Stimulated activated naive CD8-positive, alpha-beta T cell treated with anti-CD3 and anti-CD28 coated beads, Interleukin-15, Interleukin-2, amounts not matched to agents 100 ng/mL and 50 ng/mL, for 24 hours (primary cell): ENCODE data around the gene BDKRB2.

ENCODE experiments used
- H3K27ac Mint-ChIP-seq: one replicate; pipeline ENCODE4 v1.8.0; 2021; ENCODE audit warnings: mild to moderate bottlenecking, mixed read lengths
- H3K27me3 Mint-ChIP-seq: one replicate; pipeline ENCODE4 v1.8.0; 2021; ENCODE audit warnings: mixed read lengths
- H3K36me3 Mint-ChIP-seq: one replicate; pipeline ENCODE4 v1.8.0; 2021; ENCODE audit warnings: low read depth, mixed read lengths
- H3K4me1 Mint-ChIP-seq: one replicate; pipeline ENCODE4 v1.8.0; 2021; ENCODE audit warnings: low read depth, mixed read lengths
- H3K4me3 Mint-ChIP-seq: one replicate; pipeline ENCODE4 v1.8.0; 2021; ENCODE audit warnings: mild to moderate bottlenecking, mixed read lengths
- H3K9me3 Mint-ChIP-seq: one replicate; pipeline ENCODE4 v1.8.0; 2021; ENCODE audit warnings: mixed read lengths

Gene BDKRB2

DNA sequence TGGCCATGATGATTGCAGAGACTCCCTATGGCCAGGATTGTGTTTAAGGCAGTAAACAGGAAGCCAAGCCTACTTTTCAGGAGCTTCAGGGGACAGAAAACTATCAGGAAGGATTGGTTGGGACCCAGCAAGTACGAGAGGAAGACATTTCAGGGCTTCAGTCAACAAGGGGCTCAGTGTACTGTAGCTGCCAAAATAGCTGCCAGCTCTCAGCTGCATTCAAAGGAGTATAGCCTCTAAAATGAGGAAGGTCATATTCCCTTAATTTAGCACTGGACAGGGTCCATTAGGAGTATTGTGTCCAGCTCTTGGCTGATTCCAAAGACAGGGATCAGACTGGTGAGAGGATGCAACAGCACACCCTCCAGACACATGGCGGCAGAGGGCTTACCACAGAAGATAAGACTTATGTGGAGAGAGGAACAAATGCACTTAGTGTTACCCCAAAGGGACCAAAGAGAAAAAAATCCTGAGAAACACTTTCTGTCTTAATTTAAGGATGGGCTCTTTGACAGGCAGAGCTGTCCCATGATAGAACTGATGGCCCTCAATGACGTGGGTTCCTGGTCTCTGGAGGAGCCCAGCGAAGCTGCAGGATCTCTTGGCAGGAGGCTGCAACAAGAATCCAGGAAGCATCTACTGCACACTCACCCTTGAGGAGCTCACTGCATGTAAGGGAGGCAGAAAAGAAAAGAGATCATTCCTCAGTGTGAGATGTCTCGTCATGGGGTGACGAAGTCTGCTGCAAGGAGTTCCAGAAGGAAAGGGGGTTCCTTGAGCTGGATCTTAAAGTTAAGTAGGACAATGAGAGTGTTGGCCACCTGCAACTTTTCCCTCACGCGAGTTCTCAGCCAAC, 66.2 kb downstream of the BDKRB2 start:
- H3K4me3 Mint-ChIP-seq, result no peak overlapping the region
- no peak overlapping the region for H3K27ac Mint-ChIP-seq
- H3K27me3 Mint-ChIP-seq, result no peaks in the 10 kb centered on the region
- H3K36me3 Mint-ChIP-seq, result no peaks in the 10 kb centered on the region
- peaks cover 9% of the 10 kb centered on the region for H3K9me3 Mint-ChIP-seq
- H3K4me1 Mint-ChIP-seq, result no peaks in the 10 kb centered on the region

DNA sequence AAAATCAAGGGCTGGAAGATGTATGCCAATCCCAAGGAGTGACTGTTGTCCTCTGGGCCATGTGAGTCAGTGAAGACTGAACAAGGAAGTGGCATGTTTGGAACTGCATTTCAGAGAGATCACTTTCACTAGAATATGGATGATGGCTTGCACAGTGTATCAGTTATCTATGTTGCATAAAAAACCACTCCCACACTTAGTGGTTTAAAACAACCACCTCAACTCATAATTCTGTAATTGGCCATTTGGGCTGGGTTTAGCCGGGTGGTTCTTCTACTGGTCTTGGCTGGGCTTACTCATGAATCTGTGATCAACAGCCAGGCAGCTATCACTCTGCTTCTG, 66.8 kb downstream of the BDKRB2 start:
- no peaks in the 10 kb centered on the region for H3K36me3 Mint-ChIP-seq
- H3K27ac Mint-ChIP-seq, result no peak overlapping the region
- no peak overlapping the region for H3K4me3 Mint-ChIP-seq
- H3K9me3 Mint-ChIP-seq, result peaks cover 9% of the 10 kb centered on the region
- no peaks in the 10 kb centered on the region for H3K4me1 Mint-ChIP-seq
- no peaks in the 10 kb centered on the region for H3K27me3 Mint-ChIP-seq

DNA sequence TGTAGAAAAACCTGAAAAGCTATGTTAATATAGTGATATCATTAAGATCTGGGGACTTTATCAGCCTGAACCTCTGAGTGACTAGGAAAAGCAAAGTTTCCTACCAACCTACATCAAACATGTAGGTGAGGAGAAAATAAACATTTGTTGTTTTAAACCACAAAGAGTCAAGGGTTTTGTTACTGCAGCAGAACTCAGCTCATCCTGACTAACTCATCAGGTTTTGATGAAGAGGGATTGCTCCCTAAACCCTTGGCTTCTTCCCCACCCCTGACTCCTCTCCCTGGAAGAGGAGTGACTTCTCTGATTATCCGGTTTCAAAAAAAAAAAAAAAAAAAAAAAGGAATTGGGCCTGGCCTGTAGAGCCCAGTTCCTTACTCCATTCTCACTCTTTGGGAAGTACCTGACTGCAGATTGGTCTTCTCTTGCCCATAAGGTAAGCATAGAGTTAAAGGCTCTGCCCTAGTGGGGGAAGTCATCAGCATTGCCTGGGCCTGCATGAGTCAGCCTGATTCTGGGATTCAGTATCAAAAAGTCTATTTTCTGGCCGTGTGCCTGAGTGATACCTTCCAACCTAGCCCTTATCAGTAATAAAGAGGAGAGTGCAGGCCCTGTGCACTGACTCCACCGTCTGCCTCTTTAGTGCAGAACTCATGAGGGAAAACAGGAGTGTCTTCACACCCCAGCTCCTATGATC, 68.3 kb downstream of the BDKRB2 start:
- no peak overlapping the region for H3K27ac Mint-ChIP-seq
- no peak overlapping the region for H3K4me3 Mint-ChIP-seq
- H3K27me3 Mint-ChIP-seq, result no peaks in the 10 kb centered on the region
- peaks cover 13% of the 10 kb centered on the region for H3K9me3 Mint-ChIP-seq
- H3K4me1 Mint-ChIP-seq, result no peaks in the 10 kb centered on the region
- no peaks in the 10 kb centered on the region for H3K36me3 Mint-ChIP-seq

DNA sequence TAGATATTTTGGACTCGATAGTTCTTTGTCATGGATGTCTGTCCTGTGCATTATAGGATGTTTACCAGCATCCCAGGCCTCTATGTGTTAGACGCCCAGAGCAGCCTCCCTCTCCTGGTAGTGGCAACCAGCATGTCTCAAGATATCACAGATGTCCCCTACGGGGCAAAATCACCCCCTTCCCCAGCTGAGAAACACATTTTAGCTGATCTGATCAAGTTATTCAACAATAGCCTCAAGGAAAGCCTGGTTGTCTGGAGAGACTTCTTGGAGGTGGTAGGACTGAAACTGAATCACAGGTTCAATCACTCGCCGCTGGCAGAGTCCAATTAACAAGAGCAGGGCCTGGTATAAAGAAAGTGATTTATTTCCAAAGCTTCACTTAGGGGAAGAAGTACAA, 69.0 kb downstream of the BDKRB2 start:
- peaks cover 1% of the 10 kb centered on the region for H3K36me3 Mint-ChIP-seq
- H3K27me3 Mint-ChIP-seq, result no peaks in the 10 kb centered on the region
- H3K9me3 Mint-ChIP-seq, result peaks cover 14% of the 10 kb centered on the region
- no peaks in the 10 kb centered on the region for H3K4me1 Mint-ChIP-seq
- no peak overlapping the region for H3K27ac Mint-ChIP-seq
- no peak overlapping the region for H3K4me3 Mint-ChIP-seq

DNA sequence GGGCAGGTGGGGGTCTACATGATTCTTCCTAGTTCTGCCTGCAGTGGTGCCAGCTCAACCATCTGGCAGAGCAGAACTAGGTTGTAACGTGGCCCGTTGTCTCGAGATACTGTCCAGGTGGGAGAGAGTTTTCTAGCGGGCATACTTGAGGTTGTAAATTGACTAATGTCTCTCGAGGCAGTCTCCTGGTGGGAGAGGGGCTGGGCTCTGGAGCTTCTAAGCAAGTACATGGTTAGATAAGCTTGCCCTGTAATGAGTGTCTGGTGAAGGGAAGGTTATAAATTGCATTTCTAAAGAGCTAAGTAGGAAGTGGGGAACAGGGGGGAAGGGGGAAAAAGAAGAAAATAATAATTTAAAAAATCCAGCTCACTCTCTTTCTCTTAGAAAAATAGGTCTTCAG, 69.5 kb downstream of the BDKRB2 start:
- H3K9me3 Mint-ChIP-seq, result peaks cover 14% of the 10 kb centered on the region
- H3K36me3 Mint-ChIP-seq, result peaks cover 5% of the 10 kb centered on the region
- no peak overlapping the region for H3K27ac Mint-ChIP-seq
- H3K27me3 Mint-ChIP-seq, result no peaks in the 10 kb centered on the region
- H3K4me3 Mint-ChIP-seq, result no peak overlapping the region
- H3K4me1 Mint-ChIP-seq, result no peaks in the 10 kb centered on the region

DNA sequence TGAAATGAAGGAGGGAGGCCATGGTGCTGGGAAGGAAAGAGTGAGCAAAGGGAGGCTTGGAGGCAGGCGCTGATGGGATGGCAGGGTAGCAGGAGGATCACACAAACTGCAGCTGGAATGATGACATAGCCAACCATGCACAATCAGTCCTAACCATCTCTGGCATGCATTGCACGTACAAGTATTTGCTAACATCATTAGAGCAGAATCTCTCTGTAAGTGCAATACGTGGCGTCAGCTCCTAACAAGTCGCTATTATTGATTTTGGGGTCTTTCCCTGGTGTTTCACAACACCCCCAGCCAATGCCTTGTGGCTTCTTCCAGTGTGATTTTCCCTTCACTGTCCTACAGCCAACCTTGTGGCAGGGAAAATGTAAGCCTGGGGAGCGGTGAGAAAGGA, 69.9 kb downstream of the BDKRB2 start:
- Mint-ChIP-seq H3K4me3 (no peak overlapping the region), H3K27me3 (no peaks in the 10 kb centered on the region), H3K27ac (no peak overlapping the region), H3K4me1 (no peaks in the 10 kb centered on the region), H3K36me3 (peaks cover 8% of the 10 kb centered on the region), H3K9me3 (peaks cover 14% of the 10 kb centered on the region)

DNA sequence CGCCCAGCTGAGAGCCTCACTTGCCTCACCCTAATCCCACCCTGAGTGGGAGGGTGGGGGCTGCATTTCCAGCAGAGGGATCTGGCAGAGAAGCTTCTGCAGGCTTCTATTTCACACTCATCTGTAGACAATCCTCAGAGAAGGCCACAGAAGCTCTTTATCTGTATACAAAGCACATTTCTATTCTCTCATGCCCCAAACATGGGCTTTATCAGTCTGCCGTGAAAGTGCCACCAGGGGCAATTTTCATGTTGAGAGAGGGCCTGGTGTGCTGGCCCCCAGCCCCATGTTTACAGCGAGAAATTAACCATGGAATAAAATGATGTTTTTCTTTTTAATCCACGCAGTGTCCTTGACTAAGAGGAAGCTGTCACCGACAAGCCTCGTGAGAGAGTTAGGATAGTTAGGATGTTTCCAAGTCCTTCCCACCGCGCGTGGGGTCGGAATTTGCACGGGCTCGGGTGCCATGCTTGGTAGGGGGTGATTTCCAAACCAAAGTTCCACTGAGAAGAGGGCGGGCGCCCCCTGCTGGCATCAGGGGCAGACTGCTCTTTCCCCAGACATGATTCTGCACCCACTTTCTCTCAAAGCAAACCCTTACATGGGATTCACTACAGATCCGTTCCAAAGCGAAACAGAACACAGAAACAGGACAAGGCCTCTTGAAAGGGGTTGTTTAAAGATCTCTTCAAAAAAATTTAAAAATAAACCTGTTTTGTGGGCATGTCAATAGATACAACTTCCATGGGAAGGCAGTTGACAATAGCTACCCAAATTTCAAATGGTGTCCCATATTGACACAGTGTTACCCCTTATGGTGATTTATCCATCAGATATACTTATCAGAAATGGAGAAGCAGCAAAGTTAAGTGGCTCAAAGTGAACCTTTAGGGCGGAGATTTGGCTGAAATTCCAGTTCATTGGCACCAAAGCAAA, 70.8 kb downstream of the BDKRB2 start:
- H3K4me3 Mint-ChIP-seq, result no peak overlapping the region
- no peak overlapping the region for H3K27ac Mint-ChIP-seq
- H3K4me1 Mint-ChIP-seq, result no peaks in the 10 kb centered on the region
- H3K9me3 Mint-ChIP-seq, result peaks cover 14% of the 10 kb centered on the region
- no peaks in the 10 kb centered on the region for H3K27me3 Mint-ChIP-seq
- peaks cover 8% of the 10 kb centered on the region for H3K36me3 Mint-ChIP-seq

DNA sequence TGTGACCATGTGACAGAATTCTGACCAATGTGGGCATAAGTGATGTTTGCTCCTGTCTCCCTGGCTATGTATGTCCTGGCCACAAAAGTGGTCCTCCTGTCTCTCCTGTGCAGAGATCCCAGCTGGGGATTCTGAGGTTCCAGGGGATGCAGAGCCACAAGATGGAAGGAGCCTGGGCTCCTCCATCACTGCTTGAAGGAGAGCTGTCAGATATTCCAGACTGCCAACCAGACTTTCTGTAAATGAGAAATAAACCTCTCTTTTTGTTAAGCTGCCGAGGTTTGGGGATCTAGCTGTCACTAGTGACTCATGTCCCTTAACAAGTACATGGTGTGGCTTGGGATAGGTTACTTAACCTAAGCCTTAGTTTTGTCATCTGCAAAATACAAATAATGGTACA, 73.3 kb downstream of the BDKRB2 start:
- Mint-ChIP-seq H3K4me3 (no peak overlapping the region), H3K27me3 (no peaks in the 10 kb centered on the region), H3K36me3 (peaks cover 8% of the 10 kb centered on the region), H3K9me3 (peaks cover 5% of the 10 kb centered on the region), H3K27ac (no peak overlapping the region), H3K4me1 (no peaks in the 10 kb centered on the region)

DNA sequence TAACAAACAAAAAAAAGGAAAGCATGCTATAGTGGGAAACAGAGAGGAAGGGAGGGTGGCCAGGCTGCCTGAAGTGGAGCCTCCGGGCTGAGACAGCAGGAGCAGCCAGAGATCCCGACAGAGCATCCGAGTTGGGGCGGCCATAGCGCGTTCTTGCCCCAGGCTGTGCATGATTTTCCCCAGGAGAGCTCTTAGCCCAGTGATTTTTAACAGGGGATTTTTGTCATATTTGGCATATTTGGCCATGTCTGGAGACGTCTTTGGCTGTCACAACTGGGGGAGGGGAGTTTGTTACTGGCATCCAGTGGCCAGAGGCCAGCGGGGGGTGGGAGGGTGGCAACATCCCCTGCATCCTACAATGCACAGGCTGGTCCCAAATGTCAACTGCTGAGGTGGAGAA, 74.9 kb downstream of the BDKRB2 start:
- H3K4me3 Mint-ChIP-seq, result no peak overlapping the region
- no peak overlapping the region for H3K27ac Mint-ChIP-seq
- peaks cover 13% of the 10 kb centered on the region for H3K36me3 Mint-ChIP-seq
- no peaks in the 10 kb centered on the region for H3K4me1 Mint-ChIP-seq
- H3K9me3 Mint-ChIP-seq, result peaks cover 5% of the 10 kb centered on the region
- no peaks in the 10 kb centered on the region for H3K27me3 Mint-ChIP-seq

DNA sequence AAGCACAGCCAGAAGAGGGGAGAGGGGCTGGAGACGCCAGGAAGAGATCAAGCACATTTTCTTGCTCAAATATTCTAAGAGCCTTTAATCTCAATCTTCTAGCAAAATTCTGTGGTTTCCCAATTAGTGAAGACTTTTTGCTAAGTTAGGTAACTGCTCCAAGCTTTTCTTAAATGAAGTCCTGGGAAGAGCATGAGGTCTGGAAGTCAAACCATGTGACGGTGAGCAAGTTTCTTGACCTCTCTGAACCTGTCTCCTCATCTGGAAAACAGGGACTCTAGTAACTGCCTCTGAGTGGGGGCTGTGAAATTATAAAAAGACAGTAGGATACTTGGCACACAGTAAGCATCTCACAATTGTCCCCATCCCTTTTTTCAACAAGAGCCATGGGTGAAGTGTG, 75.5 kb downstream of the BDKRB2 start:
- no peaks in the 10 kb centered on the region for H3K27me3 Mint-ChIP-seq
- H3K36me3 Mint-ChIP-seq, result peaks cover 17% of the 10 kb centered on the region
- H3K27ac Mint-ChIP-seq, result no peak overlapping the region
- H3K9me3 Mint-ChIP-seq, result peaks cover 5% of the 10 kb centered on the region
- no peak overlapping the region for H3K4me3 Mint-ChIP-seq
- no peaks in the 10 kb centered on the region for H3K4me1 Mint-ChIP-seq

DNA sequence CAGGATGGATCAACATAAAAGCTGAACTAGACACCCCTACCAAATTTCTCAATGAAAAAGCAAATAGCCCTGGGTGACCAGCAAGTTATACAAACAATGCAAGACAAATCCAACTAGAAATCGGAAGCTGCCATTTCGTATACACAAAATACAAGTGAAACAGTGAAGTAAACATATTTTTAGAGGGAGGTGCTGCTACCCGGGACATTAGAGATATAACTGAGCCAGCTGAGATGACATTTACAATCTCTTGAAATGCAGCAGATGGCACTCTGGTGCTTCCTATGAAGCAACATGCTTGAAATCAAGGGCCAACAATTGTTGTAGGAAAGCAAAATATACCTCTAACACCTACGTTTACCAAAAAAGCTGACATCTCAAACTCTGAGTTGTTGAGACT, 76.8 kb downstream of the BDKRB2 start:
- Mint-ChIP-seq H3K4me3 (no peak overlapping the region), H3K4me1 (no peaks in the 10 kb centered on the region), H3K36me3 (peaks cover 24% of the 10 kb centered on the region), H3K27ac (no peak overlapping the region), H3K27me3 (no peaks in the 10 kb centered on the region), H3K9me3 (peaks cover 5% of the 10 kb centered on the region)

DNA sequence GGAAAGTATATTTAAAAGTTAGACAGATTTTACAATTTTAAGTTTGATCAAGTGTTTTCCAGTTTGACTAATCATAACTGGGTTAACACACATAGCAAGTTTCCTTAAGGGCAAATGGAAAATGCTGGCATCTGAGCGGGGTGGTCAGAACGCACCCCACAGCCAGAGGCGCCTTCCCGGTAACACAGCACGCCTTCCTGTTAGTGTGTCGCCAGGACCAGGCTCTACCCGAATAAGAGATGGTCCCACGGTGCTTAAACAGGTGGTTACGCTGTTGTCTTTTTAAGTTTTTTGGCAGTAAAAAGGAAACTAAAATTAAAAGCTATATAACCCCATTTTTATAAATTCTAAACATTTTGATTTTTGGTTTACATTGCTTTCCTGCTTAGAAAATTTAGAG, 79.4 kb downstream of the BDKRB2 start:
- Mint-ChIP-seq H3K36me3 (peaks cover 28% of the 10 kb centered on the region), H3K4me1 (no peaks in the 10 kb centered on the region), H3K9me3 (no peaks in the 10 kb centered on the region), H3K27ac (no peak overlapping the region), H3K4me3 (no peak overlapping the region), H3K27me3 (no peaks in the 10 kb centered on the region)

DNA sequence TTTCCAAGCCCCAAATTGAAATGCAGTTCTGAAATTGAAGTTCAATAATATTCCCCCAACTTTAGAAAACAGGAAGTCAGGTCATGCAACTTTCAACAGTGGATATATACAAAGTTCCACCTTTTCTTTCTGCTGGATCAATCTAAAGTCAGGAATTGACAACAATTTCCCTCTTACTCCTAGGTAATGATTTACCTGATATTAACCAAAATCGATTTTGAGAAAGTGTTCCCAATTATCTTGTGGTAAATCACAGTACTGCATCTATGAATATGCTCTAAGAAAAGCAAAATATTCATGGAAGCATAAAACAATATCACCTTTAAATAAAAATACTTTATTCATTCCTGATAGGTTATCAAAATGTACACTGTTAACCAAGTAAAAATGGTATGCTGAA, 79.8 kb downstream of the BDKRB2 start:
- H3K4me3 Mint-ChIP-seq, result no peak overlapping the region
- no peak overlapping the region for H3K27ac Mint-ChIP-seq
- H3K36me3 Mint-ChIP-seq, result peaks cover 26% of the 10 kb centered on the region

DNA sequence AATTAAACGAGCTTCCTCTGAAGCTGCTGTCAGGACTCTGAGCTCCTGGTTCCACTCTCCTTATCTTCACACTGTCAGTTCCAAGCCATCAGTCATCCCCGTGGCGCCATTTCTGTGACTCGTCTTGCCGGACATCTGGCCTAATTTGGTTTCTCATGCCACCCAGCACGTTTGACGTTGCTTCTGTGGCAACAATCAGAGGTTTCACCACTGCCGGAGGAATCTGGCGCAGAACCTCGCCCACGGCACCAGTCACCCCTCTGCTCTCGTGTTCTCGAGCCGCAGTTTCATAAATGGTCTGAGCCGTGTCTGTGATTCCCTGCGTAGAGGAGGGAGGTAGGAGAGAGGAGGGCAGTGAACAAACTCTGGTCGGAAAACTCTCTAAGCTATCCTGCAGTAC, 81.0 kb downstream of the BDKRB2 start:
- Mint-ChIP-seq H3K27ac (no peak overlapping the region), H3K4me3 (no peak overlapping the region), H3K4me1 (no peaks in the 10 kb centered on the region), H3K27me3 (no peaks in the 10 kb centered on the region), H3K9me3 (no peaks in the 10 kb centered on the region), H3K36me3 (peaks cover 34% of the 10 kb centered on the region)

More for the DNA sequence above, 79.8 kb downstream of the BDKRB2 start:
- Mint-ChIP-seq H3K27me3 (no peaks in the 10 kb centered on the region), H3K9me3 (no peaks in the 10 kb centered on the region), H3K4me1 (no peaks in the 10 kb centered on the region)

DNA sequence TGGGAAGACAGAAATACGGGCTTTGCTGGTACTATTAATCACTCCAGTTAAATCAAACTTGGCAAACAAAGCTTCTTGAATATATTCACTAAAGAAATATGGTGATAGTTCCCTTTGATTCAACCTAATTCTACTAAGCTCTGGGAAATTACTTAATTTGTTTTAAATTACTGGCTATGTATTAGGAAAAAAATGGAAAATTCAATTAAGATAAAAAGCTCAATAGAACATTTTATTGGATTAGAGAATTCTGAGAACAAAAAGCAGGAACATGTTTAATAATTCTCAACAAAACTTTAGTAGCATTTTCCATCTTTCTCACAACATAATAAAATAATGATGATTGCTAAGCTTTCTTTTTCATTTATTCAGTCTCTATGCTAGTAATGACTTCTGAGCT, 81.6 kb downstream of the BDKRB2 start:
- Mint-ChIP-seq H3K27ac (no peak overlapping the region), H3K36me3 (peaks cover 35% of the 10 kb centered on the region), H3K27me3 (no peaks in the 10 kb centered on the region), H3K9me3 (no peaks in the 10 kb centered on the region), H3K4me3 (no peak overlapping the region), H3K4me1 (no peaks in the 10 kb centered on the region)
